Choroid plexus epithelial cell (primary cell): ENCODE data around the gene TDRD1.

Experiments
- DNase-seq: peaks from one replicate; pipeline ENCODE4 v3.0.0-alpha.2; 2010; ENCODE audit warnings: low read depth
- H3K4me3 ChIP-seq: 2 replicates; pipeline ENCODE4 v1.5.1; 2011; ENCODE audit warnings: low read depth, mild to moderate bottlenecking, control low read depth, low read length, moderate library complexity
- CTCF ChIP-seq: conservative IDR thresholded peaks from 2 replicates; pipeline ENCODE4 v1.5.1; 2011; ENCODE audit warnings: low read depth, mild to moderate bottlenecking, control low read depth, inconsistent platforms, low read length, moderate library complexity

TDRD1 gene

GRCh38 chr10:114228156-114228555 lies 49.0 kb downstream of the TDRD1 start:
- H3K4me3 ChIP-seq: no peak overlapping the region
- TF ChIP-seq CTCF: no peak
- DNase-seq: no peak

GRCh38 chr10:114232561-114233176 lies 53.5 kb downstream of the TDRD1 start:
- DNase-seq: no peak
- no peak for TF ChIP-seq CTCF
- H3K4me3 ChIP-seq: no peak overlapping the region

GRCh38 chr10:114233482-114233881 lies 54.3 kb downstream of the TDRD1 start:
- no peak for TF ChIP-seq CTCF
- DNase-seq: no peak
- H3K4me3 ChIP-seq: no peak overlapping the region

- no peak for TF ChIP-seq CTCF
- H3K4me3 ChIP-seq: no peak overlapping the region
- no peak for DNase-seq
Observed at GRCh38 chr10:114234132-114234531, 55.0 kb downstream of the TDRD1 start.

- H3K4me3 ChIP-seq: no peak within 1 kb of the TSS
- DNase-seq: no peak
- TF ChIP-seq CTCF: no peak
Observed at GRCh38 chr10:114239117-114239993, 60.2 kb downstream of the TDRD1 start, which contains the start of gene VWA2. Gene VWA2, plus strand, starts transcription at chr10:114239254. Its CDS starts 9,460 bp downstream, at chr10:114248714.

GRCh38 chr10:114239994-114240345 lies 60.8 kb downstream of the TDRD1 start:
- no peak for TF ChIP-seq CTCF
- H3K4me3 ChIP-seq: no peak overlapping the region
- no peak for DNase-seq
